Loucy (cell line): Measurements from ENCODE around the gene MPIG6B.

Experiments
- H2AFZ ChIP-seq: fragments of 200-600 bp; sonication (generic); 2 replicates; pipeline ENCODE4 v1.6.0; 2016; ENCODE audit warnings: antibody characterized with exemption, mild to moderate bottlenecking, low read length, moderate library complexity
- H3F3A ChIP-seq: fragments of 200-600 bp; 2 replicates; pipeline ENCODE4 v1.6.0; 2016; ENCODE audit warnings: antibody characterized with exemption, low read depth, mild to moderate bottlenecking
- H3K27me3 ChIP-seq: fragments of 200-600 bp; sonication (generic); 2 replicates; pipeline ENCODE4 v1.6.1; 2014; ENCODE audit warnings: low read length, mild to moderate bottlenecking; ENCODE audit not compliant: insufficient read depth, poor library complexity, severe bottlenecking
- H3K36me3 ChIP-seq: fragments of 200-600 bp; sonication (generic); 2 replicates; pipeline ENCODE4 v1.6.1; 2016; ENCODE audit warnings: low read length; ENCODE audit not compliant: insufficient read depth
- H3K4me1 ChIP-seq: fragments of 200-600 bp; sonication (generic); 2 replicates; pipeline ENCODE4 v1.5.1; 2014; ENCODE audit warnings: low read length, mild to moderate bottlenecking; ENCODE audit not compliant: insufficient read depth, poor library complexity, severe bottlenecking
- H3K4me2 ChIP-seq: fragments of 200-600 bp; sonication (generic); 2 replicates; pipeline ENCODE4 v1.6.0; 2014; ENCODE audit warnings: antibody characterized with exemption, low read length, low read depth, mild to moderate bottlenecking; ENCODE audit not compliant: poor library complexity, severe bottlenecking
- H3K4me3 ChIP-seq: fragments of 200-600 bp; sonication (generic); 2 replicates; pipeline ENCODE4 v1.5.1; 2014; ENCODE audit warnings: low read length, mild to moderate bottlenecking, mixed read lengths; ENCODE audit not compliant: poor library complexity, severe bottlenecking
- H3K79me2 ChIP-seq: fragments of 200-600 bp; sonication (generic); 2 replicates; pipeline ENCODE4 v1.6.1; 2014; ENCODE audit warnings: low read length; ENCODE audit not compliant: insufficient read depth
- H3K9ac ChIP-seq: fragments of 200-600 bp; sonication (generic); 2 replicates; pipeline ENCODE4 v1.6.0; 2014; ENCODE audit warnings: mild to moderate bottlenecking, low read depth, low read length, moderate library complexity; ENCODE audit not compliant: poor library complexity, severe bottlenecking
- H3K9me2 ChIP-seq: fragments of 200-600 bp; sonication (generic); replicated peaks from 2 replicates; pipeline ENCODE4 v1.6.1; 2016; ENCODE audit warnings: low read depth, low read length, mixed read lengths
- H3K9me3 ChIP-seq: fragments of 200-600 bp; sonication (generic); 2 replicates; pipeline ENCODE4 v1.6.1; 2014; ENCODE audit warnings: mild to moderate bottlenecking, antibody characterized with exemption, low read length, low read depth; ENCODE audit not compliant: insufficient read depth
- H4K20me1 ChIP-seq: fragments of 200-600 bp; sonication (generic); 2 replicates; pipeline ENCODE4 v1.6.0; 2014; ENCODE audit warnings: antibody characterized with exemption, low read length, mild to moderate bottlenecking; ENCODE audit not compliant: insufficient read depth, poor library complexity, severe bottlenecking
- CTCF ChIP-seq: fragments of 200-600 bp; sonication (generic); conservative IDR thresholded peaks from 2 replicates; pipeline ENCODE4 v1.5.1; 2014; ENCODE audit warnings: mild to moderate bottlenecking, antibody characterized with exemption, low read length
- EZH2phosphoT487 ChIP-seq: fragments of 200-600 bp; IDR thresholded peaks from 2 replicates; pipeline ENCODE4 v1.6.1; 2018; ENCODE audit warnings: antibody characterized with exemption, mild to moderate bottlenecking, moderate library complexity, borderline replicate concordance

MPIG6B gene

GRCh38 chr6:31713991-31714684, 9.0 kb upstream of the MPIG6B start:
- Histone ChIP-seq H2AFZ (peak overlapping the region; percentile 56; the same call in 1 of the 2 replicates), H3K4me2 (no peak overlapping the region), H4K20me1 (no peaks in the 10 kb centered on the region), H3K4me1 (peaks cover 40% of the 10 kb centered on the region), H3K36me3 (no peaks in the 10 kb centered on the region), H3K79me2 (no peaks in the 10 kb centered on the region), H3K9me3 (no peaks in the 10 kb centered on the region), H3F3A (no peaks in the 10 kb centered on the region), H3K27me3 (no peaks in the 10 kb centered on the region), H3K9me2 (no peaks in the 10 kb centered on the region), H3K4me3 (no peak overlapping the region), H3K9ac (peak overlapping the region; percentile 52)
- TF ChIP-seq EZH2phosphoT487: no peak
- TF ChIP-seq CTCF: no peak

GRCh38 chr6:31715022-31715958, 7.9 kb upstream of the MPIG6B start, which contains the start of gene LY6G6D:
Gene LY6G6D, plus strand, starts transcription at chr6:31715348. Its CDS starts 8 bp downstream, at chr6:31715356.
- H3K4me3 ChIP-seq: no peak within 1 kb of the TSS
- H3K79me2 ChIP-seq: no peaks in the 10 kb centered on the region
- H3F3A ChIP-seq: no peaks in the 10 kb centered on the region
- TF ChIP-seq EZH2phosphoT487: no peak
- TF ChIP-seq CTCF: no peak
- peak within 1 kb of the TSS; percentile 60; the same call in 1 of the 2 replicates for H2AFZ ChIP-seq
- no peaks in the 10 kb centered on the region for H3K9me3 ChIP-seq
- H3K9me2 ChIP-seq: no peaks in the 10 kb centered on the region
- peak within 1 kb of the TSS; percentile 52 for H3K9ac ChIP-seq
- H3K4me1 ChIP-seq: peaks cover 40% of the 10 kb centered on the region
- H3K36me3 ChIP-seq: no peaks in the 10 kb centered on the region
- H4K20me1 ChIP-seq: no peaks in the 10 kb centered on the region
- H3K4me2 ChIP-seq: no peak within 1 kb of the TSS
- no peaks in the 10 kb centered on the region for H3K27me3 ChIP-seq

- Histone ChIP-seq H3K9me3 (no peaks in the 10 kb centered on the region), H4K20me1 (no peaks in the 10 kb centered on the region), H2AFZ (no peak overlapping the region), H3K9ac (no peak overlapping the region), H3K36me3 (no peaks in the 10 kb centered on the region), H3K79me2 (no peaks in the 10 kb centered on the region), H3K4me3 (no peak overlapping the region), H3K4me1 (peaks cover 21% of the 10 kb centered on the region), H3K27me3 (no peaks in the 10 kb centered on the region), H3K9me2 (no peaks in the 10 kb centered on the region), H3K4me2 (no peak overlapping the region), H3F3A (no peaks in the 10 kb centered on the region)
- no peak for TF ChIP-seq CTCF
- TF ChIP-seq EZH2phosphoT487: no peak
Observed at GRCh38 chr6:31717499-31718222, 5.5 kb upstream of the MPIG6B start.
